ENCODE data around the gene FASTK. TPM values are rescaled to one million over a fixed set of nuclear protein-coding genes. Genes with fewer than 3 reads are reported as not detected.

The FASTK gene
- total RNA-seq, 1 experiment from 2014 or later, result 92.8 TPM

GRCh38 chr7:151074817-151075661, 5.6 kb downstream of the FASTK start:
- Histone ChIP-seq H3K27ac (no peak overlapping the region), H3K9me3 (replicated peaks) (no peaks in the 10 kb centered on the region), H3K36me3 (peaks cover 51% of the 10 kb centered on the region), H3K4me3 (no peak overlapping the region), H3K4me1 (peaks cover 7% of the 10 kb centered on the region; the same call in 1 of the 2 replicates), H3K27me3 (no peaks in the 10 kb centered on the region)
- DNase-seq, result no peak

GRCh38 chr7:151073990-151074389, 6.6 kb downstream of the FASTK start:
- H3K27me3 ChIP-seq, result no peaks in the 10 kb centered on the region
- no peaks in the 10 kb centered on the region for H3K9me3 ChIP-seq (replicated peaks)
- no peak overlapping the region for H3K27ac ChIP-seq
- peaks cover under 1% of the 10 kb centered on the region; the same call in 1 of the 2 replicates for H3K4me1 ChIP-seq
- H3K4me3 ChIP-seq, result no peak overlapping the region
- H3K36me3 ChIP-seq, result peaks cover 61% of the 10 kb centered on the region
- no peak for DNase-seq

DNA sequence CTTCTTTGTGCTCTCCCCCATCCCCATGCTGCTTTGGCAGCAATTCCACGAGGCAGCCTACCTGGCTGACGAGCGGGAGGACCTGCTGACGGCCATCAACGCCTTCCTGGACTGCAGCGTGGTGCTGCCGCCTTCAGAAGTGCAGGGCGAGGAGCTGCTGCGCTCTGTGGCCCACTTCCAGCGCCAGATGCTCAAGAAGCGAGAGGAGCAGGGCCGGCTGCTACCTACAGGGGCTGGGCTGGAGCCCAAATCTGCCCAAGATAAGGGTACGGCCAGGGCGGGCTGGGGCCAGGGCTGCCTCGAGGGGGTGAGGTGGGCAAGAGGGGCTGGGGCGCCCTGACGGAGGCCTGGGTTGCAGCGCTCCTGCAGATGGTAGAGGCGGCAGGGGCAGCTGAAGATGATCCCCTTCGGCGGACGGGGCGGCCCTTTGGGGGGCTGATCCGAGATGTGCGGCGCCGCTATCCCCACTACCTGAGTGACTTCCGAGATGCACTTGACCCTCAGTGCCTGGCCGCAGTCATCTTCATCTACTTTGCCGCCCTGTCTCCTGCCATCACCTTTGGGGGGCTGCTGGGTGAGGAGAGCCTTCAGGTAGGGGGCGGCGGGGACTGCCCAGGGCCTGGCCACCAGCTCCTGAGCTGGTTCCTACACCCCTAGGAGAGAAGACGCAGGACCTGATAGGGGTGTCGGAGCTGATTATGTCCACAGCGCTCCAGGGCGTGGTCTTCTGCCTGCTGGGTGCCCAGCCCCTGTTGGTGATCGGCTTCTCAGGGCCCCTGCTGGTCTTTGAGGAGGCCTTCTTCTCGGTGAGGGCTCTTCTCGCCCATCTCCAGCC, 9.4 kb downstream of the FASTK start:
- Histone ChIP-seq H3K36me3 (peaks cover 71% of the 10 kb centered on the region), H3K4me1 (peaks cover 16% of the 10 kb centered on the region), H3K9me3 (replicated peaks) (no peaks in the 10 kb centered on the region), H3K4me3 (no peak overlapping the region), H3K27me3 (no peaks in the 10 kb centered on the region), H3K27ac (no peak overlapping the region)
- no peak for DNase-seq

DNA sequence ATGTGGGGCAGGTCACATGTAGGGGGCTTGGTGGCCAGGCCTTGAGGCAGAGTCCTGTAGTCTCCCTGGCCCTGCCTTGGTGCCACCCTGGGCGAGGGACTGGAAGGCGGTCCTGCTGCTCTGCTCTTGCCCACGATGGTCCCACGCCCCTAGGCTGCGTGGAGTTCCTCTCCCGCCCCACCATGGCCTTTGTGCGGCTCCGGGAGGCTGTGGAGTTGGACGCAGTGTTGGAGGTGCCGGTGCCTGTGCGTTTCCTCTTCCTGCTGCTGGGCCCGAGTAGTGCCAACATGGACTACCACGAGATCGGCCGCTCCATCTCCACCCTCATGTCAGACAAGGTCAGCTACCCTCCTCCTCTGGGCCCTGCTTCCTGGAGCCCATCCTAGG, 10.0 kb downstream of the FASTK start:
- Histone ChIP-seq H3K4me3 (no peak overlapping the region), H3K9me3 (replicated peaks) (no peaks in the 10 kb centered on the region), H3K27ac (no peak overlapping the region), H3K36me3 (peaks cover 68% of the 10 kb centered on the region), H3K4me1 (peaks cover 16% of the 10 kb centered on the region), H3K27me3 (no peaks in the 10 kb centered on the region)
- no peak for DNase-seq

DNA sequence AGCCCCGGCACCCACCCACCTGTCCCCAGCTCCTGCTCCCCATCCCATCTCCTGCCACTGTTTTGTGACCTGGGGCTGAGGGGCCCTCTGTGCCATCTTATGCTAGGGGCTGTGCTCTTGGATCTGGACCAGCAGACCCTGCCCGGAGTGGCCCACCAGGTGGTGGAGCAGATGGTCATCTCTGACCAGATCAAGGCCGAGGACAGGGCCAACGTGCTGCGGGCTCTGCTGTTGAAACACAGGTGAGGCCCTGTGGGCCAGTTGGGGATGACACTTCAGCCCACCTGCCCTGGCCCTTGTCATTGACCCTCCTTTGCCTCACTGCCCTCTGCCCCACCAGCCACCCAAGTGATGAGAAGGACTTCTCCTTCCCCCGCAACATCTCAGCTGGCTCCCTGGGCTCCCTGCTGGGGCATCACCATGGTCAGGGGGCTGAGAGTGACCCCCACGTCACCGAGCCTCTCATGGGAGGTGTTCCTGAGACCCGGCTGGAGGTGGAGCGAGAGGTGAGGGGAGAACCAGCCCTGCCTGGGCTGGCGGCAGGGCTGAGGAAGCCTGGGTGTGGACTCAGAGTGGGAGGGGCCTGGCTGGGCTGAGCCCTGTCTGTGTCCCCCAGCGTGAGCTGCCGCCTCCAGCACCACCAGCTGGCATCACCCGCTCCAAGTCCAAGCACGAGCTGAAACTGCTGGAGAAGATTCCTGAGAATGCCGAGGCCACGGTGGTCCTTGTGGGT, 10.6 kb downstream of the FASTK start:
- H3K9me3 ChIP-seq (replicated peaks), result no peaks in the 10 kb centered on the region
- peaks cover 69% of the 10 kb centered on the region for H3K36me3 ChIP-seq
- no peak overlapping the region for H3K27ac ChIP-seq
- H3K4me1 ChIP-seq, result peaks cover 16% of the 10 kb centered on the region
- DNase-seq, result no peak
- no peak overlapping the region for H3K4me3 ChIP-seq
- no peaks in the 10 kb centered on the region for H3K27me3 ChIP-seq

DNA sequence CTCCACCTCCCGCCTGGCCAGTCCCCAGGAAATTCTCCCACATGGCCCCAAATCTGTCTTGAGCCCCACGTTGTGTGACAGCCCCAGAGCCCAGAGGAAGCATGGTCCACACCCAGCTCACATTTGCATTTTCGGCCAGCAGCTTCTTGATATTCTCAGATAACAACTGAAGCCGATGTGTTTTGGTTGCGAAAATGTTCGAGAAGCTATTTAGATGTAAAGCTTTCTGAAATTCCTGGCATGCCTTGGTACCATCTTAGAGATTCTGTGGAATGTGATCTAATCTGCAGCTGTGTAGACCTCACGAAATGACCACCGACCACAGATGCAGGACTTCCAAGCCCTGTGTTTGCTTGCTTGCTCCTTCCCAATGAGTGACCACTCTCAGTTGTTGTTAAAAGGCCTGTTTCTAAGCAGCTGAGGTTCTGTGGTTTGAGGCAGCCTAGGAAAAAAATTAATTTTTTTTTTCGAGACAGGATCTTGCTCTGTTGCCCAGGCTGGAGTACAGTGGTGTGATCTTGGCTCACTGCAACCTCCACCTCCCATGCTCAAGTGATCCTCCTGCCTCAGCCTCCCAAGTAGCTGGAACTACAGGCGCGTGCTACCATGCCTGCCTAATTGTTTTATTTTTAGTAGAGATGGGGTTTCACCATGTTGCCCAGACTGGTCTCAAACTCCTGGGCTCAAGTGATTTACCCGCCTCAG, 12.4 kb downstream of the FASTK start:
- peaks cover 16% of the 10 kb centered on the region for H3K4me1 ChIP-seq
- H3K9me3 ChIP-seq (replicated peaks), result no peaks in the 10 kb centered on the region
- peak; percentile 58 to 69 for DNase-seq
- H3K36me3 ChIP-seq, result peaks cover 64% of the 10 kb centered on the region
- H3K4me3 ChIP-seq, result no peak overlapping the region
- peak overlapping the region; percentile 33 for H3K27ac ChIP-seq
- no peaks in the 10 kb centered on the region for H3K27me3 ChIP-seq

- Histone ChIP-seq H3K27ac (no peak overlapping the region), H3K27me3 (no peaks in the 10 kb centered on the region), H3K9me3 (replicated peaks) (no peaks in the 10 kb centered on the region), H3K4me1 (peaks cover 16% of the 10 kb centered on the region), H3K4me3 (no peak overlapping the region), H3K36me3 (peaks cover 53% of the 10 kb centered on the region)
- no peak for DNase-seq
Observed at GRCh38 chr7:151066273-151066974, 14.2 kb downstream of the FASTK start.

GRCh38 chr7:151065516-151065915, 15.1 kb downstream of the FASTK start:
- no peak for DNase-seq
- Histone ChIP-seq H3K27me3 (no peaks in the 10 kb centered on the region), H3K4me1 (peaks cover 20% of the 10 kb centered on the region), H3K27ac (no peak overlapping the region), H3K9me3 (replicated peaks) (no peaks in the 10 kb centered on the region), H3K4me3 (no peak overlapping the region), H3K36me3 (peaks cover 47% of the 10 kb centered on the region)

- no peak overlapping the region for H3K27ac ChIP-seq
- no peaks in the 10 kb centered on the region for H3K27me3 ChIP-seq
- no peak overlapping the region for H3K4me3 ChIP-seq
- peaks cover 42% of the 10 kb centered on the region for H3K36me3 ChIP-seq
- H3K4me1 ChIP-seq, result peaks cover 20% of the 10 kb centered on the region
- DNase-seq, result no peak
- no peaks in the 10 kb centered on the region for H3K9me3 ChIP-seq (replicated peaks)
Observed at GRCh38 chr7:151064993-151065392, 15.6 kb downstream of the FASTK start.

GRCh38 chr7:151064454-151064853, 16.2 kb downstream of the FASTK start:
- H3K27ac ChIP-seq, result no peak overlapping the region
- no peak overlapping the region for H3K4me3 ChIP-seq
- DNase-seq, result no peak
- H3K9me3 ChIP-seq (replicated peaks), result no peaks in the 10 kb centered on the region
- no peaks in the 10 kb centered on the region for H3K27me3 ChIP-seq
- peaks cover 36% of the 10 kb centered on the region for H3K36me3 ChIP-seq
- peaks cover 20% of the 10 kb centered on the region for H3K4me1 ChIP-seq

GRCh38 chr7:151063212-151063561, 17.4 kb downstream of the FASTK start:
- Histone ChIP-seq H3K27me3 (no peaks in the 10 kb centered on the region), H3K27ac (no peak overlapping the region), H3K4me3 (no peak overlapping the region), H3K4me1 (peaks cover 20% of the 10 kb centered on the region), H3K36me3 (peaks cover 27% of the 10 kb centered on the region), H3K9me3 (replicated peaks) (no peaks in the 10 kb centered on the region)
- no peak for DNase-seq

DNA sequence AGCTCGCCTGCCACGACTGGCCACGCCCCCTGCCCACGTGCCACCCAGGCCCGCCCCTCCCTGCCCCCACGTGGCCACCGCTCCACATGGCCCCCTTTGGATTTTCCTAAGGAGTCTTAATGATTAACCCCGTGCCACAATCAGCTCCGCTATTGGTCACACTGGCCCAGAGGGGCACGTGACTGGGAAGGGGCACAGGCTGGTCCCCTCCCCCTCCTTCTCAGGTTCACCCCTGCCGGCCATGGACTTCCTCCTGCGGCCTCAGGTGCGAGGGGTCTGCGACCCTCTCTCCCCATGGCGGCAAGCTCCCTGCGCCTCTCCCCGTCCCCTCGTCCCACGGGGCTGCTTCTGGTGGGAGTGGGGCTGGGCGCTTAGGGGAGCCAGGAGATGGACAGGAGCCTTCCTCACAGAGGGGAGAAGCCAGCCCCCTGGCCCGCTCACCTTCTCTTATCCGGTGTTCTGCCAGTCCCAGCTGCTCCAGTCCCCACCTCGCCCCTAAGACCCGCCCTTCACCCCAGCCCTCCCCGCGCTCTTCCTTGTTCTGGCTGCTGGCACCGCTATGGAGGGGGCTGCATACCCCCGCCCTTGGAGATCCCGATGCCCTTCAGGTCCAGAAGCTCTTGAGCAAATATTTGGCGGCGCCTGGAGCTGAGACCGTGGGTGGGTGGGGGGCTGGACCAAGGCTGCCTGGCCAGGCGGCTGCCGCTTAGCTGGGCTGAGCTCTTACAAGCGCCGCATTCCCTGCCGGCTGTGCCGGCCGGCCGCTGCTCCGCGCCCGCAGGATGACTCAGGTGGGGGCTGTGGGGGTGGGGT, 18.0 kb downstream of the FASTK start:
- H3K27ac ChIP-seq, result no peak overlapping the region
- peaks cover 27% of the 10 kb centered on the region for H3K36me3 ChIP-seq
- DNase-seq, result no peak
- H3K4me3 ChIP-seq, result no peak overlapping the region
- no peaks in the 10 kb centered on the region for H3K27me3 ChIP-seq
- no peaks in the 10 kb centered on the region for H3K9me3 ChIP-seq (replicated peaks)
- peaks cover 16% of the 10 kb centered on the region for H3K4me1 ChIP-seq

GRCh38 chr7:151062111-151062398, 18.6 kb downstream of the FASTK start:
- no peak overlapping the region for H3K4me3 ChIP-seq
- DNase-seq, result no peak
- no peak overlapping the region for H3K27ac ChIP-seq
- no peaks in the 10 kb centered on the region for H3K27me3 ChIP-seq
- H3K4me1 ChIP-seq, result peaks cover 11% of the 10 kb centered on the region; the same call in 1 of the 2 replicates
- no peaks in the 10 kb centered on the region for H3K9me3 ChIP-seq (replicated peaks)
- H3K36me3 ChIP-seq, result peaks cover 23% of the 10 kb centered on the region

Measured in SJCRH30 (cell line).